ENCODE measurements around the gene CNTN1.

Gene CNTN1

DNA sequence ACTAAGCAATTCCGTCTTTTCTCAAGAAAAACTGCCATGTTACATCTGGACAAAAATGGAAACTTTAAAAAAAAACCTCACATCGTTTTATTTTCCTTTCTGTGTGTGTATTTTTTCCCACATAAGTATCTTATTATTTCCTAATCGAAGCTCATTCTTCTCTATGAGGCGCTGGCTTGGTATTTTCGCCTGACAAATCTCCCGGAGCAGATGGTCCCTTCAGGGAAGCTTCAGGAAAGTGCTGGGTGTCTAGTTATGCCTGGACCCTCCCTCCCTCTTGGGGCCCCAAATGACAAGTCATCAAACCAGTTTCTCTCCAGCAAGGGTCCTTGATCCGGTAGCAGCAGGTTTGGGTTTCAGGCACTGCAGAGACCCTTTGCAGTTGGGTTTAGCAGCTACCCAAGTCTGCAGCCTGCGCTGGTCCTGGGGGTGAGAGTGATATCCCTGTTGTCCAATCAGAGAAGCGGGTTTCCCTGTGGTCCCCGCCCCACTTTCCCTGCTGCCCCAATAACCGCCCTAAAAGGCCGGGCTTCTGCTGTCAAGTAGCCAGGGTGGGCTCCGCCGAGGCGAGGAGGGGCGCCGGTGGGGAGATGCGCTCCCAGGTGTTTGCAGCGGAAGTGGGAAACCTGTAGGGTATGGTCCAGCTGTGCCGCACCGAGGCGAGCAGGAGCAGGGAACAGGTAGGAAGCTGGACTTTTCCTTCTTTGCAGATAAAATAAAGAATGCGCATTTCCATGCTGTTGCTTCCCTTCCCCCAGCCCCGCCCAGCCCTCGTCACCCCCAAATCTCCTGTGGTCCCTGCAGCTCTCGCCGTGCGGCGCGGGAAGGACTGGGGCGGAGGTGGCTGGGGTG is at the start of gene CNTN1:
TSS of gene CNTN1 (plus strand) at position 527 of the 852 bp plus-strand sequence.
- DNase-seq: peak in 47 of 51 donors; percentile 26 to 92 (median 67)

DNA sequence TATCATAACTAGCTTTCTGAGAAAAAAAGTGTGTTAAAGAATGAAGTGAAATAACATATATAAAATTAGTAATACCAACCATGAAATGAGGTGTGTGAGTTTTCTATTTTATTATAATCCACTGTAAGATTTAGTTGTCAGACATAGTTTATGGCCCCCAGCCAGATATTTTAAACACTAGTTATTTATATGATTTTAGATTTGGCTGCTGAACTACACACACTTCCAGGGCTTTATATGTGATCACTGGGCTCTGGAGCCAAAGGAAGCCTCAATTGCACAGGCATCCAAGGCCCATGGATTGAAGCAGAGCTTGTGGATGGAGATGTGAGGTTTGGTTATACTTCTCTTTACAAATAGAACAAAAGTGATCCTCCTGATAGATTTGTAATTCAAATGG is 48.7 kb upstream of the CNTN1 start:
- DNase-seq: no peak

DNA sequence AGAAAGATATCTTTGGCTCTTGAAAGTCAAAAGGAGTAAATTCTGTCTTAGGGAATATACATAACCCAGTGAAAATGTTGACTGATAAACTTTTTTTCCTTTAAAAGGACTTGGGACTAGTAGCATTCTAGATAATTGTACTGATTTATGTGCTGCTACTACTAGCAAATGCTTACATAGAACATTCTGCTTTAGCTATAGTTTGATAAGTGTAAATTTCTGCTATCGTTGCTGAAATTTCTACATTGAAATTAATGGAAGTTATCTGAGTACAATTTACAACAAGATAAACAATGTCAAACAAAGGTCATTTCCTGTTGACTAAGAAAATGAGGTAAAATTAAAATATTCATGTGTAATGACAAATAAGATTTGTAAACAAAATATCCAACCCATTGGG is 48.3 kb upstream of the CNTN1 start:
- DNase-seq: no peak

DNA sequence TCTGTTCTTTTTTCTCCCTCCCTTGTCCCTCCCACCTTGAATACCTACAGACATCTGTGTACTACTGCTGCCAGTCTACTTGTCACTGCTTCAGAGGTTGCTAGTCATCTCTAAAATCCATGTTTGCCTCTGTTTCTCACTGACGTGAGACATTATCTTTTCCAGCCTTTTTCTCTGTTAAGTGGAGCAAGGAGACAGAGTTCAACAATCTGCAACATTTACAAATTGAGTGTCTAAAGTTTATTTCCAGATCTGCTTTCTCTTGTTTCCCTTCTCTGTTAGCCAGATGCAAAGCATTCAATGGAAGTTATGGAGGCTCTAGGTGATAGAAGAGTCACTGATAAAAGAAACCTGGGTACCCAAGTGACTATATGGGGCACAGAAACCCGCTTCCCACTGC is 47.5 kb upstream of the CNTN1 start:
- DNase-seq: no peak

DNA sequence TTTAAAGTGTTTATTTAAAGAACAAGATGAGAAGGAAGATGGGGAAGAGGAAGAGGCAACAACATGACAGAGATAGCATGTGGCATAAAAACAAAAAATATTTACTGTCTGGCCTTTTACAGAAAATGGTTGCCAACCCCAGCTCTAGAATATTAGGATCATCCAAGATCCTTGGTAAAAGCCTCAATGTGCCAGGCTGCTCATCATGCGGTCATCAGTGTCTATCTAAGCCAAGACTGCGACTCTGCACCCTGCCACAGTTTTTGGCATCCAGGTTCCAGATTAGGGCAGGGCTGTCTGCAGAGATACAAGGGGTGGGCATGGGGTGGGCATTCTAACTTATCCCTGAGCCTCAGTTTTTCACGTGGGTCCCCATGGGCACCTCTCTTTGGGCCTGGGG is 46.9 kb upstream of the CNTN1 start:
- no peak for DNase-seq

DNA sequence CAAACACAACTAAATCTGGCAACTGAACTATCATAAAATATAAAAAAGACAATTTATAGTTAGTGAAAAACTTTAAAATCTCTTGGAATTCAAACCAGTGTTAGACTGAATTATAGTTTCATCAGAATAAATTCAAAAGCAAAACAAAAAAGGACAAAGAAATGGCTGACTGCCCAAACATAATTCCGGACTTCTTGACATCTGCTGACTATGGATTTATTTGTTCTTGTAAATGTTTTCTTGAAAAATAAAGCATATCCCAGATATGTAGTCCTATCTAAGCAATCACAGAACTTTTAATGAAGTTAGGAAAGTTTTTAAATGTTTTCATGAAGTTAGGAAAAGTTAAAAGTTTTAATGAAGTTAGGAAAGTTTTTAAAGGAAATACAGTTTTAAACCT is 45.8 kb upstream of the CNTN1 start:
- DNase-seq: no peak

DNA sequence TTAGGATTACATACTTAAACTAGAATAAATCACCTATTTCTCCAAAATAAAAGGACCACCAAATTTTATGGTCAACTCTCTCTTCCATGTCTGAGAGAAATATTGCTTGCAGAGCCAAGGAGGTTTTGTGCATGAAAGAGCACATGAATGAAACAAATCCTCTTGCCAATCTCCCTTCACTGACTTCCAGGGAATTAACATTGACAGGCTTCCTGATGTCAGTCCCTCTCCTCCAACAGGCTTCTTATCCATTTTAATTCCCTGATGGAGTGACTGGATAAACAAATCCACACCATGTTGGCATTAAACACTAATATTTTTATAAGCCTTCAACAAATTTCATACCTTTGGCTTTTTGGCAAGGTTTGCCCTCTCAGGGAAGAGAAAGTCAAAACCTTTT is 45.3 kb upstream of the CNTN1 start:
- DNase-seq: no peak

DNA sequence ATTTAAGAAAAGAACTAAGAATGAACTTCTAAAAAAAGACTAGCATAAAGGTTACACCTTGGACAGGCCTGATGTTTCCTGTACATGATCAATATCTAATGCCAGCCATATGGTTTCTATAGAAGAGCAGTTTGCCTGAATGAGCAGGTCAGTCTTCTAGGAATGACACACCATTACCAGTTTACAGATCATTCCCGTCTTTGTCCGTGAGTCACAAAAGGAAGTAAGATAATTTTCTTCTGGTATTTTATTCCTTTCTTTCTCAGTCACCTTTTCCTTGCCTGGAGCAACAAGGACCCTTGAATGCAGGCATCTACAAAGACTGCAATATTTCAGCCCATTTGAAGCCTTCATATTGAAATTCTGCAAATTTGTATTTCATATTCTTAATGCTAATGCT is 44.6 kb upstream of the CNTN1 start:
- DNase-seq: no peak

DNA sequence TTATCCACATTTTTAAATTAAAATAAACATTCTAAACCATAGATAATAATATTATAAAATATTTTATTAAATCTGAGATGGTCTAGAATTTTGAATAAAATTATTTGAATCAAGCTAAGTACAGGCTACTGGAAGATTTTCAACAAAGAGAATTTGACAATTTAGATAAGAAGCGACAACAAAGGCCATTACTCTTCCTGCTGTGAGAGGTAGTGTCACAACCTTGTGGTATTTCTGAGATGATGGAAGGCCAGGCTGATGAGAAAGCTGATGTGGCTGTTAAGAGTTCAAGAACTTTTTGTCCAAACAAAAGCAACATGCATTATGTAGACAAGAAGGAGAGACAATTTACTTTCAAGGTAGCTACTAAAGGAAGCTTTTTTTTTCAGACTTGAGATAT is 43.7 kb upstream of the CNTN1 start:
- DNase-seq: no peak

DNA sequence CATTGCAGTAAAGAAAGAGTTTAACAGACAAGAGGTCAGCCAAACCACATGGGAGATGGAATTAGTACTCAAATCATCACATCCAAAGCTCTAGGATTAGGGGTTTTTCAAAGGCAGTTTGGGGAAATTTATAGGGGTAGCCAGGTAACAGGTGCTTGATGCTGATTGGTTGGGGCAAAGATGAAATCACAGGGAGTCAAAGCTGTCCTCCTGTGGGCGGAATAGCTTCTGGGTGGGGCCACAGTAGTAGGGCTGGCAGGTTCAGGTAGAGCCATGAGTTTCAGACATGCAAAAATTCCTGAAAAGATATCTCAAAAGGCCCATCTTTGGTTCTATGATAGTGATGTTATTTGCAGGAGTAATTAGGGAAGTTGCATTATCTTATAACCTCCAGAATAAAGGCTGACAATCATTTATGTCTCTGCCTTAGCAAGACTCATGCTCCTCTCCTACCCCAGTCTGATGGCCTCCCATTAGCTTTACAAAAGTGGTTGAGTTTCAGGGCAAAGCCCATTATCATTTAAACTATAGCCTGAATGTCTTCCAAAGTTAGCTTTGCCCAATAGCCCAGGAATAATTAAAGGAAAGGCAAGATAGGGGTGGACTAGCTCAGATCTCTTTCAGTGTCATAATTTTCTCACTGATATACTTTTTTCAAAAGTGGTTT is 42.1 kb upstream of the CNTN1 start:
- no peak for DNase-seq

DNA sequence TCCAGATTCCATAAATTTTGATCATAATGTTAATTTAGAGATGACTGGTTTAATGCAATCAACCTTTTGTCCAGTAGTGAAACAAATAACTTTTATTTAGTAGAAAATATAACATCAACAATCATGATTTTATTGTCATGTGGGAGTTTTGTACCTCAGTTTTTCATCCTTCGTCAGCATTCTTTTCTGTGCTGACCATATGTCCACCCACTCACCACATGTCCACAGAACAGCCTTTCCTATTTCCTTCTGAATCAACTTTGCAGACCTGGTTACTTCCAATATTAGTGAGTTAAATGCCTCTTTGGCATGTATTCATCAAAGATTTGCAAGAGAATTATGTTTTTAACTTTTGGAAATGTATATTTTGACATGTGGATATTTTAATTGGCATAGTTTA is 36.8 kb upstream of the CNTN1 start:
- DNase-seq: peak in 1 of 51 donors; percentile 0

DNA sequence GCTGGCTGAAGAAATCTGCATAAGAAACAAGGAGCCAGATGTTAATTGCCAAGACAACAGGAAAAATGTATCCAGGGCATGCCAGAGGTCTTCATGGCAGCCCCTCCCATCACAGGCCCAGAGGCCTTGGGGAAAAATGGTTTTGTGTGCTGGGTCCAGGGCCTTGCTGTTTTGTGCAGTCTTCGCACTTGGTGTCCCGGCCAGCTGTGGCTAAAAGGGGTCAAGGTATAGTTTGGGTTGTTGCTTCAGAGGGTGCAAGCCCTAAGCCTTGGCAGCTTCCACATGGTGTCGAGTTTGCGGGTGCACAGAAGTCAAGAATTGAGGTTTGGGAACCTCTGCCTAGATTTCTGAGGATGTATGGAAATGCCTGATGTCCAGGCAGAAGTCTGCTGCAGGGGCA is 29.9 kb upstream of the CNTN1 start:
- DNase-seq: no peak

DNA sequence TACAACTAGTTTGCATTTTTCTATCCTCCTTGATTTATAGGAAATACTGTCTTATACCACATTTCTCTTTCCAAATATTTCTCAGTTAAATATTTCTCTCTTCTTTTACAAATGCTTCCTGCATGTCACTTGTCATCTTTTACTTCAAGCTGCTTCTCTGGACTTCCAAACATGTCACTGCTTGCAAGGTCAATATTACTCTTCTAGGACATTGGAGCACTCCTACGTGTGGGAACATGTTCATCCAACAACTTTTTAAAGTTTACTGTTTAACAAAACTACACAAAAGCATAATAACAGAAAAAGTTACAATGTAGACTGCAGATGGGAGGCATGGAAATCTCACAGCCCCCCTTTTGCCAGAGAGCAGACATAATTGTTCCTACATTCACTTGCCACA is 28.5 kb upstream of the CNTN1 start:
- DNase-seq: no peak

DNA sequence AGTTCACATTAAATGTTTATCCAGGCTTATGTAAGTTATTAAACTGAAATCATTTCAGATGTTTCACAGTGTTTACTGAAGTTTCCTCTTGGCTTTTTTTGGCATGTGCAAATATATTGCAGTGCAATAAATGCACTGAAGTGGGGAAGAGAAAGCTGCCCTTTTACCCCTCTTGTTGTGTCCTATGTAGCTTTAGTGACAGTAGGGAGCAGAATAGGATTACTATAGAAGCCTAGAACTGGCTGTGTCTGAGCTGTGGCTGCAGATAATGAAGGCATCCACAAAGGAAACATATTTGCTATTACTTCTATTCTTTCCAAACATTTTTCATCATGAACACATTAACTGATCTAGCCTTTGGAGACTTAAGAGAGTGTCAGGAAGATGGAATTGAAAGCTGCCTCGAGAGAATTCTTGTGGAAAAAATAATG is 24.1 kb upstream of the CNTN1 start:
- DNase-seq: no peak

DNA sequence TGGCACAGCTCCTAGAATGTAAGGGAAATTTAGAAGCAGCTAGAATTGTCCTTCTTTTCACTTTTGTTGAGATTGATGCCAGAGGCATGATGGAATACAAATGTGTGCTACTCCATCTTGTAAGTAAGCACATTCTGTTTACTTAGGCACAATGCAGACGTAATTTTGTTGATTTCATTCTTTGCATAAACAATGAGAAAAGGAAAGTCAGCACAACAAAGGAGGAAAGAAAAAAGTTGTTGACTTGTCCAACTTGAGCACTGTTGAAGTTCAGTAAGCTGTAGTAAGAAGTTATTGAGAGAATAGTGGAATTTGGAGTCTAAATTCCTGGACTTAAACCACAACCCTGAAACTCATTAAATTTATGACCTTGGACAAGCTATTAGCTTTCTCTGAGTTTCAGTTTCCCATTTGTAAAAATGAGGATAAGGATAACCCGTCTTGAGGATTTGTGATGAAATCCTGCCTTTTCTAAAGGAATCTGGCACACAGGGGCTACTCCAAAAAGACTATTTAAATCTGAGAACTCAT is 19.4 kb upstream of the CNTN1 start:
- no peak for DNase-seq

DNA sequence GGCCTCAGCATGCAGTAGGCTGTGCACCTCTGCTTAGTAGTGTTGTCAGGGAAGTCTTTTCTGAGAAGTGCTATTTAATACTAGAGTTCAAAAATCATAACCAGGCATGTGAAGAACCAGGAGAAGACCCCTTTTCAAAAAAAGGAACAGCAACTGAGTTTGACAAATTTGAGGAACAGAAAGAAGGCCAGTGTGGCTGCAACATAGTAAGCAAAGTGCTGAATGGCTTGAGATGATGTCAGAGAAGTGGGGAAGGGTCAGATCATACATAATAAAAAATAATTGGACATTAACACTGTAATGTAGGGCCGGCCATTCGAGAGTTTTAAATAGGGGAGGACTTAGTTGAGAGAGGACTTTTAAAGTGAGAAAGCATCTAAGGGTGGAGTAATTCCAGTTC is 11.1 kb upstream of the CNTN1 start:
- DNase-seq: no peak

DNA sequence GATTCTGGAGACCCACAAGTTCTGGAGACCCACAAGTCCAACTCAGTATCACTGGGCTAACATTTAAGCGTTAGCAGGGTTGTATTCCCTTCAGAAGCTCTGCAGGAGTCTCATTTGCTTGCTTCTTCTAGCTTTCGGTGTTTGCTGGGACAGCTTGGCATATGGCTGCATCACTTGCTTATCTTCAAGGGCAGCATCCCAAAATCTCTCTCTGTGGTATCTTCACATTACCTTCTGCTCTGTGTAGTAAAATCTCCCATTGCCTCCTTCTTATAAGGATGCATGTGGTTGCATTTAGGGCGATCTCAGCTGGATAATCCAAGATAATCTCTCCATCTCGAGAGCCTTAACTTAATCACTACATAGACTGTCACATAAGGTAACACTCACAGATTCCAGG is 7.3 kb upstream of the CNTN1 start:
- DNase-seq: no peak

DNA sequence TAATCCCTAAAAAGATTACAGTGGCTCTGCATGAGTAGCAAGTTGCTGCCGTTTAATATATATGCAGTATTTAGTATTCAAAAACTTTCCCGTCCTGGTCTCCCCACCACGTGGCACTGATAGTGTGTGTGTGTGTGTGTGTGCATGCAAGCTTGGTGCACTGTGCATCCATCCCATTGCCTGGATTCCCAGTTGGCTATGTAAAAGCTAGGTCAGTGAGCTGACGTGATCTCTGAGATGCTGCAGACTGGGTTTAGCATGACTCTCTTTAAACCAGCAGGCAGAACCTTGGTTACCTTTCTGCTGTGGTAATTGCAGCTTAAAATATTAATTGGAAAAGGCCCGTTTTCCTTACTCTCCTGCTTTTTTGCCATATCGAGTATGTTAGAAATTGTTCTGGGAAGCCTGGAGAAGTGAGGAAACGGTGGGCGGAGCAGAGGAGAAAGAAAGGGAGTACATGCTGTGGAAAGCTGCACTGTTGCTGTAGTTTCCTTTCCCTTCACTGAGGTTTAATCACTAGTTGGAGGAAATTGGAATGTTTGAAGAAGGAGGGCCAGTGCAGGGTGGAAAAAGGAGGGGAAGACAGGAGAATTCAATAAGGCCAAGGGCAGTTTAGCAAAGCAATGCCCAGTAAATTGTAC is 4.0 kb upstream of the CNTN1 start:
- DNase-seq: peak in 1 of 51 donors; percentile 24

DNA sequence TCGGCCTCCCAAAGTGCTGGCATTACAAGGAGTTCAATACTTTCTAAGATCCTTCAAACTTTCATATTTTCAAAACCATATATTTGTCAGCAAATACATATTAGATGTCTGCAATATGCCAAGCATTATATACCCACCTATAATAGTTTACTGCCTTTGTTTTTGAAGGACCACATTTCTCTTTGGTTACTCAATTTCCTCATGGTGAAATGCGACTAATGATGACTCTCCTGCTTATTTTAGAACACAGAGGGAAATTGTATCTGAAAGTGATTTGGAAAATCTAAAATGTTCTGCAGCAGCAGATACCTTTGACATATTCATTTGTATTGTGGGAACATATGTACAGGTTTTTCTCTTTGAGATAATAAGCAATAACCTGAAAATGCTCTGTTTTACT is 2.7 kb upstream of the CNTN1 start:
- no peak for DNase-seq

DNA sequence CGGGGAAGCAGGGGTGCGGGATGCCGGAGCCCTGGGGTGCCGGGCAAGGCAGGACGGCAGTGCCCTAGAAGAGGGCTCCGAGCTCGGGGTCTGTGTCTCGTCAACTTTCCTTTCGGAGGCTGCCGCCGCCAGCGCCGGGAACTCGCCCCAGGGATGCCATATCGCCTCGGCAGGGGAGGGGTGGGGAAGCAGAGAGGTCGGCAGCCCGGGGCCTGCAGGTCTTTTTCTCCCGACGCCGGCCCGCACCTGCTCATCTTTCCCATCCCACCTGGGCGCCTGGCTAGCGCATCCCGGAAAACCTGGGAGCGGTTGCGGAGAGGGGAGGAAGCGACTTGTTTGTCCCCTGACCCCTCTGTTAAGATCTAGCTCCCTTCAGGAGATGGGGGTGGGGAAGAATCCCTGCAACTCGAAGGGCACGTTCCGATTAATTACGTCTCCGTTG is 547 bp downstream of the CNTN1 start:
- peak in 26 of 51 donors; percentile 1 to 72 (median 27) for DNase-seq

DNA sequence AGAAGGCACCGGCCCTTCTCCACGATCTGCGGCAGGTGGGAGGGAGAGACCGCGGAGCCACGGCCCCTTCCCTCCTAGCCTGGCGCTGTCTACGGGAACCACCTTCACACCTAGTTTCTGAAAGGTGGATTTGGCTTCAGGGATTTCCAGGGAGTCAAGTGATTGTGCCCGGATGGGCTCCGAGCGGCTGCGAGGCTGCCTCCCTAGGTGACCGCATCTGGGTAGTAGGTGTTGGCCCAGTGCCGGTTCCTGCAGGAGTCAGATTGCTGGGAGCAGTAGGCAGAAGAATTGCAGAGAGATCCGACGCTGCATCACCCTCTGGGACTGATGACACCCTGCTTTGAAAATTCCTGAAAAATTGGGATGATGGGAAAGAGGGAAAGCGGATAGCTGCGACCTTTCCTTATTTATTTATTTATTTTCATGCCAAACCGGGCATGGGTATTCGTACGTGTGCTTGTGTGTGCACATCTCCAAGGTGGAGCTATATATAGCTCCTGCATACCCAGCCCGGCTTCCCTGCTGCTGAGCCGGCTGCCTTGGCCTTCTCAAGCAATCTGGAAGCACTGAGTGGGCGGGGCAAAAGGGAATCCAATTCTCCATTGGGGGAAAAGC is 1.1 kb downstream of the CNTN1 start:
- peak in 43 of 51 donors; percentile 4 to 70 (median 35) for DNase-seq
